Skeletal muscle cell (primary cell): Measurements from ENCODE around the gene HMGXB4.
"Not testable (repeated sequence)": the region's sequence is repeated elsewhere in the genome, so short reads cannot be mapped to it uniquely, and the experiment has no call there.

Source experiments
- DNase-seq: peaks from one replicate; pipeline ENCODE4 v3.0.0-alpha.2; 2010; ENCODE audit warnings: low read depth
- H3K4me3 ChIP-seq: 2 replicates; pipeline ENCODE4 v1.5.1; 2011; ENCODE audit warnings: low read depth, mild to moderate bottlenecking, control low read depth, low read length, moderate library complexity

Gene HMGXB4

DNA sequence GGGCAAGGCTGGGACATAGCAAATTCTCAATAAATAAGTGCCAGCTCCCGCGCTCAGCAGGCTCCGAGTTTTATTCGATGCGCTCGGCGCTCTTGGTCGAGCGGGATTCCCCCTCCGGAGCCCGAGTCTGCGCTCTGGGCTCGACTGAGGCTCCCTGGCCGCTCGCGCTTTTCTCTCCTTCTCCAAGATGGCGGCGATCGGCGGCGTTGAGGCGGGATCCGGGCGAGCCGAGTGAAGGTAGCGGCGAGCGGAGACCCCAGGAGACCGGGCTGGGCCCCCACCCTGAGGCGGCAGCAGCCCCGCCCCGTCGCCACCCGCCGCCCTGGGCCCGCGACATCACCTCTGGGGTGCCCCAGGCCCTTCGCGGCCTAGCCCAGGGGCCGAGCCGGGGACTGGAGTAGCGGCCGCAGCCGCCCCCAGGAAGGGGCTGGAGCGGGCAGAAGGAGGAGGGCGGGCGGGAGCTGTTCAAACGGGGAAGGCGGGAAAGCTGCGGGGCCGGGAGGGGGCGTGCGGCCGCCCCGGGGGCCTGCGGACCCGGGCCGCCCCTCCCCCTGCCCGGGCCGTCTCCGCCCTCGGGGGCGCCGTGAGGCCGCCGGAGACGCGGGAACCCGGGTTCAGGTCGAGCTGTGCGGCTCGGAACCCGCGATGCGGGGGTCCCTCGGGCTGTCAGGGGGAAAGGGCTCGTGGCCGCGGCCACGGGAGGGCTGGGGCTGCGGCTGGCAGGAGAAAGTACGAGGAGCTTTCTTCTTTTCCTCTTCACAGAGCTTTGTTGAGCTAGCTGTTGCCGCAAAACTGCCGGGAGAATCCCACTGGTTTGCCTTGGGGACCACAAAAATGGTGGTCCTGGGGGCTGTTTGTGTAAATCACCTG, at the start of gene HMGXB4:
TSS of gene HMGXB4 (plus strand) at position 173 of the 870 bp plus-strand sequence. CDS start 4,898 bp downstream, outside the sequence.
- DNase-seq, result peak; percentile 60
- peak within 1 kb of the TSS; percentile 86 for H3K4me3 ChIP-seq

- DNase-seq, result no peak
- no peak overlapping the region for H3K4me3 ChIP-seq
These were observed 49.3 kb upstream of the HMGXB4 start for GRCh38 chr22:35208003-35208402.

- DNase-seq, result no peak
- H3K4me3 ChIP-seq, result no peak overlapping the region
These were observed 48.1 kb upstream of the HMGXB4 start for GRCh38 chr22:35209203-35209602.

- DNase-seq, result no peak
- H3K4me3 ChIP-seq, result no peak overlapping the region
These were observed 45.3 kb upstream of the HMGXB4 start for GRCh38 chr22:35212009-35212408.

DNA sequence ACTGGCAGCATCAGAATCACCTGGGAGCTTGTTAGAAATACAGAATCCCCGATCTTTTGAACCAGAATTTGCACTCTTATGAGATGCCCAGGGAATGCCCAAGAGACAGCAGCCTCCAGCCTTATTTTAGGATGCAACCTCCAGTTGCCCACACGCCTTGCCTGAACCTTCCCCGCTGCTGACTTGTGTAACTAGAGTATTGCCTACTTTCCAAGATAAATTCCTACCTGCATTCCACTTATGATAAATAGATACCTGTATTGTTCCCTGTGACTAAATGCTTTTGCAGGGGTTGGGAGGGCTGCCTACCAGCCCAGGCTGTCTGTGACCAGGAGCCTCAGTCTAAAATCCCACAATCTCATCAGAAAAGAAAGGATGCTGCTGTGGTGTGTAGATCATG, 44.3 kb upstream of the HMGXB4 start:
- no peak for DNase-seq
- H3K4me3 ChIP-seq, result no peak overlapping the region

DNA sequence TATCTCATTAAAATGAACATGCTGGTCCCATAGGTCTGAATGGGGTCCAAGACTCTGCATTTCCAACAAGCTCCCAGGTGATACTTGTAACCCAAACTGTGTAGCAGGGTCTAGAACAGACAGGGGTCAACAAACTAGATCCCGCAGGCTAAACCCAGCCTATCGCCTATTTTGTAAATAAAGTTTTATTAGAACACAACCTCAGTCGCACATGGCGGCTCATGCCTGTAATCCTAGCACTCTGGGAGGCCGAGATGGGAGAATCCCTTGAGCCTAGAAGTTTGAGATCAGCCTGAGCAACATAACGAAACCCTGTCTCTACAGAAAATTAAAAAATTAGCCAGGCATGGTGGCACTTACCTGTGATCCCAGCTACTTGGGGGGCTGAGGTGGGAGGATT, 42.3 kb upstream of the HMGXB4 start:
- DNase-seq, result no peak
- H3K4me3 ChIP-seq, result no peak overlapping the region

- DNase-seq, result no peak
- no peak overlapping the region for H3K4me3 ChIP-seq
These were observed 41.3 kb upstream of the HMGXB4 start for GRCh38 chr22:35215993-35216392.

DNA sequence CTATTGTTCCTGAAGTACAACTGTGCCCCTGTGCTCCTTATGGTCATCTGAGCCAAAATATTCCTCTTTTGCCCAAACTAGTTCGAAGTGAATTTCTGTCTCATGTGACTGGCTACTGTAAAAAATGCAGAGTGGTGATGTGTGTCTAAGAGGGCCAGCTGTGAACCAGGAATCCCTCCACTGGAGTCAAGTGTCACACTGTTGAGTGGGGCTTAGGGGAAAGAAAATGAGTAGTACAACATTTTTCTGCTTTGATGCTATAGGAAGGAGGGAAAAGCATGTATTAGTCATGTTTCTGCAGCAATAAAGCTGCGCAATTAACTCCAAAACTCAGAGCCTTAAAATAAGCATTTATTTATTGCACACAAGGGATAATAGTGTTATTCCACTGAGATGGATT, 39.8 kb upstream of the HMGXB4 start:
- no peak for DNase-seq
- no peak overlapping the region for H3K4me3 ChIP-seq

DNA sequence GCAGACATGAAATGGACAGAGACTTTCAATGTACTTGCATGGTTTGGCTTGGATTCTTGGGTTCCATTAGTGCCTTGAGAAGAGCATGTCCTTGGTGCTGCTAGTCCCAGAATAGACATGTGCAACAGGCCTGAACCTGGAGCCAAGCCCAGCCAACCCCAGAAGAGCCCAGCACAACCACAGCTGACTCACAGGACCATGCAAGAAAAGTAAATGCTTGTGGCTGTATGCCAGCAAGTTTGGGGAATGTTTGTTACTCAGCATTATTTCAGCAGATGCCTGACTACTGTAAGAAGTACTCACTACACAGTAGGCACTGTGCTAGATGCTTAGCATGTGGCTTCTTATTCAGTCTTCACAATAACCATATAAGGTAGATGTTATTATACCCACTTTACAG, 39.2 kb upstream of the HMGXB4 start:
- DNase-seq, result no peak
- no peak overlapping the region for H3K4me3 ChIP-seq

DNA sequence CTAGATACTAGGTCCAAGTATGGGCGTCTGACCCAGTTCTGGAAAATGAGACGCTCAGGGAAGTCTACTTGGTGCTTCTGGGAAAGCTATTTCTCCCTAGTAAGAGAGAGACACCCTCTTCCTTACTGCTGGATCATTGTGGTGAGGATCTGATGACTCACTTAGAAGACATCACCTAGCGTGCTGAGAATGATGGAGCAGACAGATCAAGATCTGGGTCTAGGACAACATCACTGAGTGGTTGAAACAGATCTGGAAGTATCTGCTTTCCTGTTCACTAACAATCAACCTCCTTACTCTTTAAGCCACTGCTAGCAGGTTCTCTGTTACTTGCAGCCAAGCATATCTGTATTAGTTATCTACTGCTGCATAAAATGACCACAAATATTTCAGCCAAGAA, 38.3 kb upstream of the HMGXB4 start:
- H3K4me3 ChIP-seq, result no peak overlapping the region
- DNase-seq, result no peak

DNA sequence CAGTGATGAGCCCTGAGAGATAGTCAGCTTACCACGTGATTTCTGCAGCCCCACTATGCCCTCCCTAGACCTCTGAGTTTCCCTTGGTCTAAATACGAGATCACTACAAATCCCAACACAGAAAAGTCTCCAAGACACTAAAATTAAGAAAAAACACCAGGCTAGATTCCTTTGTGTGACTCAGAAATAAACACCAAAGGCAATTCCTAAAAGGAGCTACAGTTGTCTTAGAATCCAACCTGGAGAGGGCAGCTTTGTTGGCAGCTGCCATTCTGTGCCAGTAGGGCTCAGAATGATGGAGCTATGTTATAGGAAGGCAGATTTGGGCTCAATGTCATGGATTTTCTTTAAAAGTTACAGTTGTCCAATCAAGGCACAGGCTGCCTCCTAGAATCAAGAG, 37.1 kb upstream of the HMGXB4 start:
- no peak overlapping the region for H3K4me3 ChIP-seq
- no peak for DNase-seq

GRCh38 chr22:35225010-35225409, 32.3 kb upstream of the HMGXB4 start:
- no peak overlapping the region for H3K4me3 ChIP-seq
- DNase-seq, result no peak

DNA sequence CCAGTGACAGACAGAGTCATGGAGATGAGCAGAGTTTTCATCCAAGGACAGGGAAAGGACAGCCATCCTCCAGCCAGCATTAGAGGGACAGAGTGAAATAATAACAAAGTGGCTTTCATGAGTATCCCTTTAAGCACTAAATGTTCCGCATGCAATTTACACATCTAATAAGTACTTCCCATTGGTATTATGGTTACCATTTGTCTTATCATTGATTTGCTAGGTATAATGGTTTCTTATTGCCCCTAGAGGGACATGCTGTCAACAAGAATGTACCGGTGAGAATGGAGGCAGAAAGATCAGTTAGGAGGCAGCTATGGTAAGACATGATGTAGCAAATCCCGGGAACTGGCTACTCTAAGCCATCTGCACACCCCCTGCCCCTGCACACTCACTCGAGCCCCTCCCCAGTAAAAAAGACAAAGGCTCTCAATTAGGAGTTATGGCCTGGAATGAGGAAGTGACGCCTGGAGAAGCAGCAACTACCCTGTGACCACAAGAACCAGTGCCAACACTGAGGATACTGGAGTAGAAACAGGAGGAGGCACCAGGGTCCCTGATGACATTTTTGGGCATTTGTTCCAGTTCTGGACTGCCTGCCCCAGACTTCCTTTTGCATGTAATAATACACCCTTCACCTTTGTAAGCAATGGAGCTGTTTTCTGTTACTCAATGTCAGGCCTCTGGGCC, 30.2 kb upstream of the HMGXB4 start:
- DNase-seq, result no peak
- H3K4me3 ChIP-seq, result no peak overlapping the region

- H3K4me3 ChIP-seq, result no peak overlapping the region
- DNase-seq, result no peak
These were observed 27.4 kb upstream of the HMGXB4 start for GRCh38 chr22:35229865-35230264.

DNA sequence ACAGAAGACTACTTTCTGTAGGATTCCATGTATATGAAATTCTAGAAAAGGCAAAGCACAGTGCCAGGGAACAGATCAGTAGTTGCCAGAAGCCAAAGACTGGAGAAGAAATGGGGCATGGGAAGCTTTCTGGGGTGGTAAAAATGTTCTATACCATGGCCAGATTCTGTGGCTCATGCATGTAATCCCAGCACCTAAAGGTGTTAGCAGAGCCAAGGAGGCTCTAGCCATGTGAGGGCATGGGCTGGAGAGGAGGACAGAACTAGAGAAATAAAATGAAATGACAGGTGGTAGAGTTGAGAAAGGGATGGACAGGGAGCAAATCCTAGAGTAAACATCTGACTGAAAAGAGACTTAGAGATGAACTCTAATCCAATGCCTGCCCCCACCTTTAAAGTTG, 26.9 kb upstream of the HMGXB4 start:
- DNase-seq, result no peak
- H3K4me3 ChIP-seq, result no peak overlapping the region

DNA sequence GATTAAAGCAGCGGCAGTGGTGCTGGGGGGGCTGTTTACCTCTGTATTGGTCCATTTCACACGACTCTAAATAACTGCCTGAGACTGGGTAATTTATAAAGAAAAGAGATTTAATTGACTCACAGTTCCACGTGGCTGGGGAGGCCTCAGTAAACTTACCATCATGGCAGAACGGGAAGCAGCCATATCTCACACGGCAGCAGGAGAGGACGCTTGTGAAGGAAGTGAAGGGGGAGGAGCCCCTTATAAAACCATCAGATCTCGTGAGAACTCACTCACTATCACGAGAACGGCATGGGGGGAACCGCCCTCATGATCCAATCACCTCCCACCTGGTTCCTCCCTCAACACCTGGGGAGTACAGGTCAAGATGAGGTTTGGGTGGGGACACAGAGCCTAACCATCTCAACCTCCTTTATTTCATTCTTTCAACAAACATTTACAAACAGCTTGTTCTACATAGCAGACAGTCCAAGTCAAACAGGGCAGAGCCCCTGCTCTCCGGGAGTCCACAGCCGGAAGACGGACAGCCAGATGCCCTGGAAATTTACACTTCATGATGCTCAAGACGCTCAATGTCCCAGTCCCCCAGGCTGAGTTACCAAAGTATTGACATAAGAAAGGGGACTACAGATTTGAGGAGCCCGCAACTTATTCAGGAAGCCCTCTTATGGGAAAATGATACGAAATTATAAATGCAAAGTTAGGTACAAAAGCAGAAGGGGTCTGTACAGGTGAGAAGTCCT, 26.3 kb upstream of the HMGXB4 start:
- no peak overlapping the region for H3K4me3 ChIP-seq
- DNase-seq, result no peak

- no peak overlapping the region for H3K4me3 ChIP-seq
- DNase-seq, result peak; percentile 11
These were observed 25.7 kb upstream of the HMGXB4 start for GRCh38 chr22:35231585-35232084.

- not testable (repeated sequence) for DNase-seq, H3K4me3 ChIP-seq
These were observed 18.5 kb upstream of the HMGXB4 start for GRCh38 chr22:35238749-35239148.

- H3K4me3 ChIP-seq, DNase-seq: not testable (repeated sequence)
These were observed 12.8 kb upstream of the HMGXB4 start for GRCh38 chr22:35244507-35244906.

DNA sequence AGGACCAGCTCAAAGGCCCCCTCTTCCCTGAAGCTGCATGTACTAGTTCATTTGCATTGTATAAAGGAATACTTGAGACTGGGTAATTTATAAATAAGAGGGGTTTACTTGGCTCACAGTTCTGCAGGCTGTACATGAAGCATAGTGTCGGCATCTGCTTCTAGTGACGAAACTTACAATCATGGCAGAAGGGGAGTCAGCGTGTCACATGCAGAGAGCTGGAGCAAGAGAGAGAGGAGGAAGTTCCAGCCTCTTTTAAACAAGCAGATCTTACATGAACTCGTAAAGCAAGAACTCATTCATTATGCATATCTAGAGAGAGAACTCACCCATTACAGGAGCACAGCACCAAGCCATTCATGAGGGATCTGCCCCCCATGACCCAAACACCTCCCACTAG, 7.1 kb upstream of the HMGXB4 start:
- H3K4me3 ChIP-seq, result no peak overlapping the region
- DNase-seq, result no peak
